Right ventricle myocardium superior (tissue), 1 donor: ENCODE results near the gene ANKRD13D. TPM values are rescaled to one million over a fixed set of nuclear protein-coding genes. Genes with fewer than 3 reads are reported as not detected.
"Not testable (repeated sequence)": the region's sequence is repeated elsewhere in the genome, so short reads cannot be mapped to it uniquely, and the experiment has no call there.

Experiments
- ATAC-seq: fragments of 200-7000 bp; cut with Tn5 transposase; one replicate; pipeline ENCODE4 v1.9.1; 2020; ENCODE audit warnings: mild to moderate bottlenecking; ENCODE audit not compliant: poor library complexity
- DNase-seq: peaks from one replicate; pipeline ENCODE4 v3.0.0-alpha.2; 2020
- intact Hi-C: fragments of 100-400 bp; cut with DNase I; formaldehyde crosslinking; loops from one replicate; pipeline ENCODE4 v1.11.2; 2022
- total RNA-seq: library from RNA; stranded (reverse); fragmentation: NEBNext Ultra II Directional; extraction: Animal tissue kit (Norgen Biotek cat#: 25700); gene quantifications from one replicate; pipeline ENCODE4 v1.2.1, GENCODE V29; 2021
- donor health status: DM: no; HTN: yes; CAD: no; lungs with severe emphysema.

ANKRD13D gene
- total RNA-seq, 1 donor from 2014 or later = 11.6 TPM

GRCh38 chr11:67310246-67311050 is 21.3 kb downstream of the ANKRD13D start:
- intact Hi-C loops = no loop called here
- ATAC-seq = no peak
- DNase-seq = no peak

- intact Hi-C loops = no loop called here
- no peak for ATAC-seq
- DNase-seq = no peak
Measured at GRCh38 chr11:67311051-67311555, 22.0 kb downstream of the ANKRD13D start.

- ATAC-seq (no peak), DNase-seq (no peak)
- intact Hi-C loops = no loop called here
Measured at GRCh38 chr11:67311556-67312082, 22.5 kb downstream of the ANKRD13D start.

- intact Hi-C loops = no loop called here
- ATAC-seq (no peak), DNase-seq (no peak)
Measured at GRCh38 chr11:67312187-67313021, 23.3 kb downstream of the ANKRD13D start.

- ATAC-seq (no peak), DNase-seq (no peak)
- intact Hi-C loops = no loop called here
Measured at GRCh38 chr11:67313125-67313890, 24.2 kb downstream of the ANKRD13D start.

GRCh38 chr11:67314218-67314617 is 25.1 kb downstream of the ANKRD13D start:
- DNase-seq = no peak
- ATAC-seq = no peak
- intact Hi-C loops = no loop called here

GRCh38 chr11:67315325-67315909 is 26.3 kb downstream of the ANKRD13D start:
- intact Hi-C loops = no loop called here
- ATAC-seq = no peak
- no peak for DNase-seq

- DNase-seq (no peak), ATAC-seq (no peak)
- intact Hi-C loops = loop anchor here (1.0 kb wide), 1 partner anchor 51 kb away; the partner anchor contains the start of gene GRK2
Measured at GRCh38 chr11:67316882-67317204, 27.7 kb downstream of the ANKRD13D start.

- peak; percentile 97 for DNase-seq
- ATAC-seq = peak; percentile 96
- intact Hi-C loops = loop anchor here (1.0 kb wide), 1 partner anchor 51 kb away; the partner anchor contains the start of gene GRK2
Measured at GRCh38 chr11:67317205-67317887, 28.2 kb downstream of the ANKRD13D start.

GRCh38 chr11:67317888-67318555 is 28.9 kb downstream of the ANKRD13D start:
- ATAC-seq (peak; percentile 40), DNase-seq (no peak)
- intact Hi-C loops = loop anchor here (1.0 kb wide), 1 partner anchor 52 kb away; the partner anchor contains the start of gene GRK2

GRCh38 chr11:67318876-67319275 is 29.8 kb downstream of the ANKRD13D start:
- intact Hi-C loops = not testable (repeated sequence)

GRCh38 chr11:67320011-67320410 is 30.9 kb downstream of the ANKRD13D start:
- ATAC-seq (no peak), DNase-seq (no peak)
- intact Hi-C loops = no loop called here

More at GRCh38 chr11:67318876-67319275, 29.8 kb downstream of the ANKRD13D start:
- not testable (repeated sequence) for DNase-seq, ATAC-seq

- intact Hi-C loops = no loop called here
- no peak for ATAC-seq
Measured at GRCh38 chr11:67320691-67321090, 31.6 kb downstream of the ANKRD13D start.

GRCh38 chr11:67321313-67321871 is 32.3 kb downstream of the ANKRD13D start:
- intact Hi-C loops = no loop called here
- DNase-seq (no peak), ATAC-seq (no peak)

More at GRCh38 chr11:67320691-67321090, 31.6 kb downstream of the ANKRD13D start:
- no peak for DNase-seq

GRCh38 chr11:67322049-67322448 is 32.9 kb downstream of the ANKRD13D start:
- ATAC-seq (no peak), DNase-seq (no peak)
- intact Hi-C loops = no loop called here

- DNase-seq (no peak), ATAC-seq (no peak)
- intact Hi-C loops = no loop called here
Measured at GRCh38 chr11:67323526-67323925, 34.4 kb downstream of the ANKRD13D start.
